Hematopoietic multipotent progenitor cell treated with erythropoietin and hydrocortisone succinate and interleukin-3 and kit ligand, for 15 days (in vitro differentiated cells): ENCODE results near the gene CACNA1C.

ENCODE experiments used
- DNase-seq: peaks from one replicate; pipeline ENCODE4 v3.0.0-alpha.2; 2015; ENCODE audit warnings: low spot score

The CACNA1C gene

DNA sequence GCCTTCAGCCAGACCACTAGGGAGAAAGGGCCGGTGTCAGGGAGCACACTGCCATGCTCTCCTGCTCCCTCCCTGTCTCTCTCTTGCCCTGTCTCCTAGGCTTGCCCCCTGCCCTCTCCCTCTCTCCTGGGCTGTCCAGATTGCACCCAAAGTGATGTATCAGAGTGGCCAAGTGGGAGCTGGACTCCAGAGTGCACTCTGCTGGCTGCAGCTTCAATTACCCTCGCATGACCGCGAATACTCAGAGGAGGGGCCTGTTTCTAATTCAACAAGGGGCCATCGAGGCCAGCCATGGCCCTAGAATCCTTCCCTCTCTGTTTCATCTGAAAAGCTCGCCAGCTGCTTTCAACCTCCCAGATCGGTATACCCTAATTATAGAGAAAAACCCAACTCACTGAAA, 535.6 kb downstream of the CACNA1C start:
- DNase-seq: no peak

DNA sequence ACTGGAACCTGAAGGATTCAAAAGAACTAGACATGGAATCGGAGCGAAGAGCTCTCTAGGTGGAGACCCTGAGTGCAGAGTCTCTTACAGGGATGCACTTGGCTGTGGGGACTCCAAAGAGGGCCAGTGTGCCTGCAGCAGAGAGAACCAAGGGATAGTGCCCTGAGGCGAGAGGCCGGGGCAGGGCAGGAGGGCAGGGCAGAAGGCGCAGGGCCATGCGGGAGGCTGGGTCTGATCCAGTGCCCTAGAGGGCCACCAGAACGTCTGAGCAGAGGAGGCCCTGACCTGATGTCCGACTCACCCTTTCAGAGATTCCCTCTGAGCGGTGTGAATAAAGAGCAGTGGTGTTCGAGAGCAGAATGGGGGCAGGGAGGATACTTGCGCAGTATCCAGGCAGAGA, 536.6 kb downstream of the CACNA1C start:
- no peak for DNase-seq

DNA sequence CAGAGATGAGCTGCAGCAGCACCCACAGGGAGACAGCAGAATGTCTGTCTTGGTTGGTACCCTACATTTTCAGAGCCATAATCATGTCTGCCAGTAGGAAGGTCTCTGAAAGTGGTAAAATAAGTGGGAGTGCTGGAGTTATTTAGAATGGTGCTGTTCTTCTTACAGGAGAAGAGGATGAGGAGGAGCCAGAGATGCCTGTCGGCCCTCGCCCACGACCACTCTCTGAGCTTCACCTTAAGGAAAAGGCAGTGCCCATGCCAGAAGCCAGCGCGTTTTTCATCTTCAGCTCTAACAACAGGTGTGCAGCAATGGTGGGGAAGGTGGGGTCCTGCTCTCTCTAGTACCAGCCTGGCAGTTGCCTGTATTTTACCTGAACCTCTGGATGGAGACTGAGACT, 540.3 kb downstream of the CACNA1C start:
- DNase-seq: no peak

DNA sequence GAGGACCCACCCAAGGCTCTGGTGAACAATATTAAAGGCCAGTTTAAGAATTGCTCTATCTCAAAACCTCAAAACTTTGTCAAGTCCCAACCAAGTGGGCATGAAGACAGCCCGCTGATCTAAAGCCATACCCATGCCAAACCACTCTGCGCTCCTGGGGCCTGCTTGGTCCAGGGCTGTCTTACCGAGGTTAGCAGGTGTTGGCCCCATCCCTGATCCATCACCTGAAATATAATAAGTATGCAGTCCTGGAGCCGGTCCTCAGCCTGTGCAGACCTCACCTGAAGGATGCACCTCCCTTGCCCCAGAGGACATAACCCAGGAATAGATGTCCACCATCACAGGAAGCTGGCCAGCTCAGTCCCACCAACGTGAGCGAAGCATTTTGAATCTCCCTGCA, 543.7 kb downstream of the CACNA1C start:
- DNase-seq: no peak

DNA sequence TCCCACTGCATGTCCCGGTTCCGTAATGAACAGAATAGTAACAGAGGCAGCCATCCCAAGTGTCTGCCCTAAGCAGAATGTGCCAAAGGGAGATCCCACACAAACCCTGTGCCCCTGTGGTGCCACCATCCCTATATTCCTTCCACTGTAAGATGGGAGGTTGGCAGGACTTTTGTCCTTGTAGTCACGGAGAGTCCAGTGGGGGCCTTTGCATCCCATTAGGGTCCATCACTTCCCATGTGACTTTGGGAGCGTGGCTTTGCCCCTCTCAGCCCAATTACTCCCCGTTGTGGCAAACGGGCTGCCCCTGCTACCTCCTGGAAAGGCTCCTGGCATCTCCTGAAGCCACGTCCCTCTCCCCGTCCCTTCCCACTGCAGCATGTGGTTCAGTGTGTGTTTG, 552.5 kb downstream of the CACNA1C start:
- no peak for DNase-seq

DNA sequence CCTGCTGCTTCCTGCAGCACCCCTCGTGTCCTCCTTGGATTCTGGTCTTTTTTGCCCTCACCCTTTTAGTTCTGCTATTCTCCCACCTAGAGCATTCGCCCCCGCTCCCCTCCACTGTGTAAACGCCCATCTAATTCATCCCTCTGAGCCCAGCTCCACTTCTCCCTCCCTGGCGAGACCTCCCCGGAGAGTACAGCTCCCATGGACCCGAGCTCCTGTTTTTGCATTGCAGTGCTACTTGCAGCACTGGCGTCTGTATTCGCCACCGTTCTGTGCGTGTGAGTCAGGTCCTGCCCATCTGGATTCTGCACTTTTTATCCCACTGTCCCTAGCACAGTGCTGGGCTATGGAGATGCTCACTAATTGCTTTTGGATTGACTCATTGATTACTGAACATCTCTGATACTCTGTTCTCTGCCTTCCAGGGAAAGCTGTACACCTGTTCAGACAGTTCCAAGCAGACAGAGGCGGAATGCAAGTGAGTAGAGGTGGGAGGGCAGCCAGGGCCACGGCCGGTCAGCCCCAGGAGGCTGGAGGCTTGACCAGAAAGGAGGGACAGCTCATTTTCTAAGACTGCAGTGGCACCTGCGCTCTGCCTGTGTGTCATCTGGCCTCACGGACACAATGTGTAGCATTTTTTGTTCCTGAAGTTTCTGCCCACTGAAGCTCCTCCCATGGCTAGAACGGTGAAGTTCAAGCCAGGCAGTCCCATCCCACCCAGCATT, 553.6 kb downstream of the CACNA1C start:
- DNase-seq: no peak

DNA sequence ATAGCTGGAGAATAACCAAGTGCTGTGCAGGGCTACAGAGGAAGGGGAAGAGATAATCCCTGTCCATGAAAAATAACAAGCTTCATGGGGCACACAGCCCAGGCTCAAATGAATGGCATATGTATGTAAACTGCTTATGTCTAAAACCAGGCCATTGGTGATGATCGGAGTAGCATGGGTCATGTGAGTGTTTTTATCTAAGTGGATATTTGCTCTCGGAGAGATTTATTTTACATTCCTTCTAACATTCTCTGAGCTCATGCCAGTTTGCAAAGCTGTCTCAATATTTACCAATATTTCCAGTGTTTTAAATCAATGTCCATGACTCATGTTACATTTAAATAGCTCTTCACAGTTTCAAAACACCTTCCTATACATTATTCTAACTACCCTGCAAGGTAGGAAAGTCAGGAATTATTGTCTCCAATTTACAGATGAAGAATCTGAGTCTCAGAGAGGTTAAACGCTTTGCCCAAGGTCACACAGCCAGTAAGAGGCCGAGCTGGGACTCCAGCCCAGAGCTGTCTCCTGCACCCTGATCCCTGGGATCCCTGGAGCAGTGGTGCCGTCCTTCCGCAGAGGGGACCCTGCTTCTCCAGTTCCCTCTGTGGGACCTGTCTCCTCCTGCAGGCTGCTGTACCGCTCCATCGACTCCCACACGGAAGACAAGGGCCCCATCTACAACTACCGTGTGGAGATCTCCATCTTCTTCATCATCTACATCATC, 555.3 kb downstream of the CACNA1C start:
- DNase-seq: no peak

DNA sequence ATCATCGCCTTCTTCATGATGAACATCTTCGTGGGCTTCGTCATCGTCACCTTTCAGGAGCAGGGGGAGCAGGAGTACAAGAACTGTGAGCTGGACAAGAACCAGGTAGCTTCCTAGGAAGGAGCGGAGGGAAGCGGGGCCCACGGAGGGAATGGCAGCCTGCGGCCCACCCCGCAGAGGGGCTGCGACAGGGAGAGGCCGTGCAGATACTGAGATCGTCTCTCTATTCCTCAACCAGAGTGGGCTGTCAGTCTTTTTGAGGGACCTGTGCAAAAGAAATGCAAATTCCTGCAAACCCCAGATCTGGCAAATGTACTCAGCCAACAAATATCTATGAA, 555.8 kb downstream of the CACNA1C start:
- no peak for DNase-seq

DNA sequence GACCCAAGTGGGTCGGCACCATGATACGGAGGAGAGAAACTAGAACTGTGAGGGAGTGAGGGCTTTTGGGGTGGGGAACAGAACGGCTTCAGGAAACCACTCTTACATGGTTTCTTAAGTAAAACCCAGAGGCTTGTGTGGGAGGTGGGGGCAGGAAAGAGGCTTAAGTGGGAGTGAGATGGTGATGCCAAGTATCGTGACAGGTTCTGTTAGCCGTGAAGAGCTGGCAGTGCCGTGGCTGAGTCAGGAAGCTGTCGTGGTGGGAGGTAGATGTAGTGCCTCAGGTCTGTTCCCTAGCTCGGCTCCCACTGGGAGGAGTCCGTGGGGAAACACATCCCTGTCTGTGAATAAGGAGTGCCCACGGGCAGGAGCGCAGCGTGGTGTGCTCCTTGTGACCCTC, 556.2 kb downstream of the CACNA1C start:
- DNase-seq: no peak

DNA sequence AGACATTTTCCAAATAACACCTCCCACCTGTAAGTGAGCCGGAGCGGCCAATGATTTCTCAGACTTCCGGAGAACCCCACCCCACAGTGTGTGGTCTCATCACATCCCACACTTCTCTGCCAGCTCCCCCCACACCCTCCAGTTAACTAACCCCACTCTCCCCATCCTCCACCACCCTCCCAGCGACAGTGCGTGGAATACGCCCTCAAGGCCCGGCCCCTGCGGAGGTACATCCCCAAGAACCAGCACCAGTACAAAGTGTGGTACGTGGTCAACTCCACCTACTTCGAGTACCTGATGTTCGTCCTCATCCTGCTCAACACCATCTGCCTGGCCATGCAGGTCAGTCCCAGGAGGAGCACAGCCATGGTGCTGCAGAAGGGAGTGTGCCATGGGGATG, 557.6 kb downstream of the CACNA1C start:
- DNase-seq: no peak

DNA sequence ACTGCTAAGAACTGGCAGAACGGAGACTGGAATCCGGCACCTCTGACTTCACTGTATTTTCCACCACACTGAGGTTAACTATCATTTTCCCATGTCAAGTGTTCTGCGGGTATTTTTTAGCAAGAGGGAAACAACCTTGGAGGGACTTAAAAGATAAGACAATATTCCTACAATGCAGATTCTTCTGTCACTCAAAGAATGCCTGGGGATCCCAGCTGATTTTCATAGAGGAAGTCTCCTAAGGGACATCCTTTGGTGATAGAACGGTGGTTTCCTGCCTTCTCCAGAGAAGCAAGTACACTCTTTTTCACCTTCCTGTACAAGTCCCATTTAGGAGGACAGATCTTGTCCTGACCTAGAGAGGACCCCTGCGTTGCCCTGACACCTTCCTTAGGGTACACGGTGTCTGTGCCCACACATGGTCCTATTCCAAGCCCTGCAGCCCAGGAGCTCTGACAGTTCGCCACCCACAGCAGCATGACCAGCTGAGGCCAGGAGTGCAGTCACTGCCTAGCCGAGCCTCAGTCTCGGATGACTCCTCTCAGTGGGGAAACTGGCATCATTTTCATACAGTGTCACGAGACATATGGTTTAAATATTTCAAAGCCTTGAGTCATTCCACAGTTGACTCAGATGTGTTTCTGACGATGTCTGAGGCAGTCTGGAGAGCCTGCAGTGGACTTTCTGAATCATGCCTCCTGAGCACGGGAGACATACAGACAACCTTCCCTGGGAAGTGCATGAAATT, 560.7 kb downstream of the CACNA1C start:
- no peak for DNase-seq

DNA sequence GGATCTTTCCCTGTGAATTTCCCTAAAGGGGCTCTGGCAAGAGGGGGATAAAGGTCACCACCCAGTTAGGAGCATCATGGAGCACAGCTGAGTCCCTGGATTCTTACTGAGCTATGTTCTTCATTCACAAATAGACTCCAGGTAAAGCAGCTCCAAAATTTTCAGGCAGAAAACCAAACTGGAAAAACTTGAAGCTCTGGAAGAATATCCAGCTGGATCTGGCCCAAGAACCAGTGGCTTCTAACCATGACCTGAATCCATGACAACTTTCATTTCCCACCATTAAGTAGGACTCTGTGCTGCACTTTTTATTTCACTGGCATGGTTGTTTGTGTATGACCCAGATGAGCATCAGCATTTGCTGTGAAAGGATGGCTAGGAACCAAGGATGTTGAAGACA, 561.6 kb downstream of the CACNA1C start:
- no peak for DNase-seq

DNA sequence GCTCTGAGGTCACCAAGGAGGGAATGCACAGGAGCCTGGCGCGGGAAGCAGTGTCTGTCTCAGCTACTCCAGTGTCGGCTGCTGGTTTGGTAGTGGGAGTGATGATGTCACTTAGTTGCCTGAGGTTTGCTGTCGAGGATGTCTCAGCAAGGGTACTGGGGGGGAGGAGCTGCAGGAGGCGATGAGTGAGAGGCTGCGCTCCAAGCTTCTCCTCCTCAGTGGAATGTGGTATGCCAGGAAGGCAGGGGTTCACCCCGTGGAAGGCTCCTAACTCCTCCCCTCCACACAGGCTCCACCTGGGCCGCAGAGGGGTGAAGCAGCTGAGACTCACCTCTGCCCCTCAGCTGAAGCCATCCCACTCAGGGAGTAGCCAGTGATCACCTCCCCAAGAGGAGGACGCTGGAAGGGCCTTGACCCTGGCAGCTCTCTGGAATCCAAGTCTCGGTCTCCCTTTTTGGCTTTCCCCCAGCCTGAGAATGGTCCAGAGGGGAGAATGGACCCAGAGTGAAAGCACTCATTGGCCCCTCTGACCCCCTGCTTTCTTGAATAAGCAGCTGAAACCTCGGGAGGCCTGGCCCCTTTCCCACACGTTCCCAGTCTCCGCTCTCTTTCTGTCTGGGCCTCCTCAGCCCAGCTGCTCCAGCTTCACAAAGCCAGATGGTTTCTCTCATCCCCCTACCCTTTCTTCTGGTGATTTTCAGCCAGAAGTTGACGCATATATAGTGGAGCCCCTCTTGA, 563.0 kb downstream of the CACNA1C start:
- DNase-seq: no peak

DNA sequence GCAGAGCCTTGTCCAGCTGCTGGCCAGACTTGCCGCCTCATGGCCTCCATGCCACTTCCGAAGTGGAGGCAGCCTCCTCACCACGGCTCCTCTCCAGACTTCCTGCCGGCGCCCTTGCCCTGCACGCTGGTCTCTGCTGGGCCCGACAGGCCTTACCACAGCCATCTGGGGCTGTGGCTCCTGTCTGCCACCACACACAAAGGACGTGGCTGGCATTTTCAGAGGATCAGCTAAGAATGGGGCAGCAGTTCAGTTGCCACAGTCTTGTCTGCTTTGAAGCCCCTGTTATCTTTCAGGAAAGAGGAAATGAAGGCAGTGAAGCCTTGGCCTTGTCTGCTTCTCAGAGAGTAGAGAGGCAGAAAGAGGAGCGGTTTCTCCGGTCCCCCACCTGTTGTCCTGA, 564.0 kb downstream of the CACNA1C start:
- DNase-seq: no peak

DNA sequence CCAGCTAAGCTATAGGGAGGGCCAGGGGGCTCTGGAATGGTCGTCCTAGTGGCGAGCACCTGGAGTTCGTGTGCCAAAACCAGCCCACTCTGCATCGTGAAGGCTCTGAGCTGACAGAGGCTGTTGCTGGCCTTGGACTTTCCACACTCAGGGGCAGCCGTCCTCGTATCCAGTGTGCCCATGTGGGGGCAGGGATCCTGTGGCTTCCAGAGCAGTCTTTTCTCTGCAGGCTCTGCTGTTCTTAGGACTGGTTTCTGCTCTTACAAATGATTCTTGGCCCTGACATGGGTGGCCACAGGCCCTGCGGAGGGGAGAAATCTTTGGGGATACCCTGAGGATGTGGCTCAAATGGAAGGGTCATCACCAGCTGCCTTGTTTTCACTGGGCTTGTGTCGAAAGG, 564.6 kb downstream of the CACNA1C start:
- no peak for DNase-seq

DNA sequence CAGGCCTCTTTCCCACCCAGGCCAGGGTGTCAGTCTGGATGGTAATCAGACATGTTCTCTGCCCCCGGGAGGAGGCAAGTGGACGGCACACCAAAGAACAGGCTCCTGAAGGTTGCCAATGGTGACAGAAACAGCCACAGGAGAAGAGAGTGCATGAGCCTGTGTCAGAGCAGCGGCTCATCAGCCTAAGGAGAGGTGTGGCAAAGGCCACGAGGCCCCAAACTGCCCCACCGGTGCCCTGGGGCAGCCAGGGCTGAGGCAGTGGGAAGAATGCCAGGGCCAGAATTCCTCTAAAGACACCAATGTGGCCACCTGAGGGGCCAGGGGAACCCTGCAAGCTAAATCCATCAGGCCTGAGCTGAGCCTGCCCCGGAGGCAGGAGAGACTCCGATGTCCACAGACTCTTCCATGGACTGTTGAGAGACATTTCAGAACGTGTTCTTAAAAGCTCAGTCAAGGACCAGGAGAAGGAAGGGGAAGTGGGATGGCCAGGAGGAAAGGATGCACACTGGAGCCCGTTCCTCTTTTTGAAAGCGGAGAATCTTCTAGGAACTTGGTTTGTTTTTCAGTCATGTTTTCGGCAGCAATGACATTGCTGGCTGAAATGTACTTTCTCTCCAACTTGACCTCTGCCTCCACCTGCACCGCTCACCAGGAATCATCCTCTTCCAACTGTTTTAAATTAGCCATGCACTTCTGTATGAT, 565.7 kb downstream of the CACNA1C start:
- DNase-seq: no peak

DNA sequence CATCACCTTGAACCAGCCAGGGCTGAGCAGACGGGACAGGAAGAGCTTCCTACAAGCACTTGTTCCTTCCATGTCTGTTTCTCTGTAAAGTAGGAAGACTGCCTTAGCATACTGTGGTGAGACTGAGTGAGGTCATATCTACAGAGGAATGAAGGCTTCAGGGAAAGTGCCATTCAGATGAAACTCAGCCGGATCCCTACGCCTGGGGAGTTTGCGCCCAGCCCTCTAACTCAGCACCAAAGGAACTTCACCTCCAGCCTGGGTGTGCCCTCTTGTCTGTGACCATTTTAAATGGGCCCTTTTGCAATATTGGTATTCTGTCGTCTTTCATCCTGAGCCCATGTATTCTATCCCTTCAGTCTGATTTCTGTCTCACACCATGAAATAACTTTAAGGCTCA, 566.3 kb downstream of the CACNA1C start:
- DNase-seq: no peak

DNA sequence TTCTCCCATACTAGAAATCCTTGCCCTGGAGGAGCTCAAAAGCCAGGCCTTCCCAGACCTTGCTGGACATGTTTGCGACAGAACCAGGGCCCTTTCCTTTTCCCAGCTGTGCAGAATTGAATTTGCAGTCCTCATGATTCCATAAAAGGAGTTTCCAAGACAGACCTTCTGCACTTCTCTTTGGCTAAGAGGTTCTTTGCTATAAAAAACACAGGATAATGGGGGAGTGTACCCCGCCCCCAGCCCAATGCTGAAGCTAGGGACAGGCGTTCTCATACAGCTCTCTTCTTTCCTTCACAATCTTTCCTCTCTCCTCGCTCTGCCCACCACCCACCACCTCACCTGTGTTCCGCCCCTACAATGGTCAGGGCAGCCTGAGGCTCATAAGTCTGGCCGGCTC, 569.7 kb downstream of the CACNA1C start:
- no peak for DNase-seq

DNA sequence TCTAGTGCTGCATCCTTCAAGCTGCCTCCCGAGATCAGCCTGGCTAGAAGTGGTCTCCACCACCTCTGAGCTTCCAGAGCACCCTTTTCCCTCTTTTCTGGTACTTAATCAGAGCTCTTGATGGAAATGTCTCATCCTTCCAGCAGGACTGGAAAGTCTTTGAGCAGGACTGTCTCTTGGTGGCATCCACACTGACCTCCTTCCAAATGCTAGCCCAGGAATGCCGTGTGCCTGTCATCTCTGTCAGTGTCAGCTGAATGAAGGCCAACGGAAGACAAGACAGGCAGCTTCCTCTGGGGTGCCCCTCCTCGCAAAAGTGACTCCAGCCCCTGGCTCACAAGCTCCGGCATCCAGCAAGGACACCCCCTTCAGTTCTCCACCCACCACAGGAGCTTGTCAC, 570.7 kb downstream of the CACNA1C start:
- no peak for DNase-seq

DNA sequence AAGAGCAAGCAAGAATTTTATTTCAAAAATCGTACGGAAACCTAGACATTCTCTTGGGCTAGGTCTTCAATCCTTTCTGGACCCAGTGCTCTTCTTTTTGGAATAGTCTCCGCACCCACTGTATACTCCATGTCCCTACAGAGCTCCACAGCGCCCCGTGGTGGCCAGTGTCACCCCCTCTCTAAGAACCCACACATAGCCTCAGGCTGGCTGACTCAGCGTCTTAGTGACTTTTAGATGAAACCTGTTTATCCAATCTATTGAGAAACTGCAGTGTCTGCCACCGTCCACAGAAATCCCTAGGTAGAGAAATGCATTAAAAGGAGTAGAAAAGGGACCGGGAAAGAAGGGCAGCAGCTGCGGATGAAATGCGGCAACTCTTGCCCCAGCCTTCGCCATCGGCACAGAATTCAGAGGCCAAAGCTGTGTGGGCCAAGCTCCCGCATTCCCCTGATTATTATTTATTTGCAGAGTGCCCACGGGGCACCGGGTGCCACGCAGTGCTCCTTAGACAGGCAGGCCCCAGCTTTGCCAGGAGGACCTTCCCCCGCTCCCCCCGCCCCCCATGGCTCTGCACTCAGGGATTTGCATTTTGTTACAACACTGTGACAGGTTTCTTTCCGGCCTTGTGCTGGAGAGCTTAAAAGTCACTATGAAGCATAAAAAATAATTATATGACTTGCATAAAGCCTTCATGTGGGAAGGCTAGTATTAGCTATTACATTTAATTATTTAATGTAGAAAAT, 571.9 kb downstream of the CACNA1C start:
- DNase-seq: no peak

DNA sequence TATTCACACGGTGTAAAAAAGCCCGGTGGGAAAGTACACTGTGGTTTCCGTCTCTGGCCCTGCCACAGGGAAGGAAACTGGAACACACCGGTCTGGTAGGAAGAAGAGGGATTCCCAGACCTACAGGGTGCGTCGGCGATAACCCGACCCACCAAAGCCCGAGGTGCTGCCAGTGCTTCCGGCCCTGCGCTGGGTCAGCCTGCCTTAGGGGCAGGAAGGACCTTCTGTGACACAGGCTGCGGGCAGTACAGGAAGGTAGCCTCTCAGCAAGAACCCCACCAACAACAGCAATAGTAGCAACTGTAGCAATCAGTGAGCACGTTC, 572.5 kb downstream of the CACNA1C start:
- no peak for DNase-seq
